Measurements from ENCODE around the gene AUTS2. TPM values are rescaled to one million over a fixed set of nuclear protein-coding genes. Genes with fewer than 3 reads are reported as not detected.

Gene AUTS2
- total RNA-seq, 1 experiment from 2014 or later = 256 TPM

- no peak overlapping the region for H4K8ac ChIP-seq (replicated peaks; ENCODE audit: insufficient read length, low read depth, low read length)
- Mint-ChIP-seq H3K36me3 (ENCODE audit: insufficient read depth in 1 of 3, low read depth in 3 of 3) (no peaks in the 10 kb centered on the region; a peak in 1 of 7 replicates), H3K27me3 (ENCODE audit: low read depth) (no peaks in the 10 kb centered on the region), H3K9me3 (peaks cover under 1 to 4% of the 10 kb centered on the region in 2 experiments; a peak in 3 of 5 replicates), H3K4me3 (no peak overlapping the region), H3K4me1 (peaks cover 12 to 15% of the 10 kb centered on the region in 2 experiments), H3K27ac (no peak overlapping the region)
- no peak overlapping the region for H4K91ac ChIP-seq (ENCODE audit: insufficient read length, low read depth, low read length)
- H3K4me2 ChIP-seq (ENCODE audit: insufficient read depth, insufficient read length, low read length) = no peak overlapping the region
- no peak overlapping the region for H3K14ac ChIP-seq (ENCODE audit: insufficient read depth, low read length)
- H3K79me1 ChIP-seq (ENCODE audit: insufficient read depth, low read depth, low read length, poor library complexity, severe bottlenecking) = no peaks in the 10 kb centered on the region
- no peak overlapping the region for H3K4ac ChIP-seq (ENCODE audit: low read depth, low read length)
- TF ChIP-seq CTCF (conservative IDR thresholded peaks at IDR 0.05) = no peak
- no peak overlapping the region for H2BK5ac ChIP-seq (ENCODE audit: insufficient read length, low read length)
- H4K5ac ChIP-seq (ENCODE audit: insufficient read length, low read depth, low read length) = no peak overlapping the region
- H3K23ac ChIP-seq (ENCODE audit: insufficient read length, low read depth, low read length) = no peak overlapping the region
- no peak overlapping the region for H2BK12ac ChIP-seq (ENCODE audit: insufficient read length, low read depth, low read length)
- no peak overlapping the region for H3K27ac ChIP-seq (ENCODE audit: insufficient read length, low read depth, low read length)
- peaks cover 6% of the 10 kb centered on the region; the same call in 1 of the 2 replicates for H3K4me1 ChIP-seq (ENCODE audit: insufficient read depth, low read length)
- no peak overlapping the region for H3K56ac ChIP-seq (ENCODE audit: insufficient read length, low read depth, low read length)
- H3K9me3 ChIP-seq (ENCODE audit: control insufficient read depth, low read depth, low read length) = no peaks in the 10 kb centered on the region
- no peaks in the 10 kb centered on the region for H4K20me1 ChIP-seq (ENCODE audit: control insufficient read depth, insufficient read depth, insufficient read length)
- H2BK20ac ChIP-seq (ENCODE audit: low read depth, low read length, poor library complexity, severe bottlenecking) = no peak overlapping the region
- H2AFZ ChIP-seq (ENCODE audit: low read length) = no peak overlapping the region
- H3T11ph ChIP-seq (ENCODE audit: low read length) = no peak overlapping the region
- H3K27me3 ChIP-seq (ENCODE audit: insufficient read depth, low read length) = no peaks in the 10 kb centered on the region
- H2AK5ac ChIP-seq (ENCODE audit: insufficient read length, low read length) = no peak overlapping the region
- no peaks in the 10 kb centered on the region for H3K23me2 ChIP-seq (ENCODE audit: insufficient read length, low read depth, low read length, poor library complexity, severe bottlenecking)
- H3K18ac ChIP-seq (ENCODE audit: insufficient read length, low read depth, low read length) = no peak overlapping the region
- H2BK15ac ChIP-seq (ENCODE audit: low read depth, low read length) = no peak overlapping the region
- no peaks in the 10 kb centered on the region for H3K79me2 ChIP-seq (ENCODE audit: insufficient read depth, low read length)
- no peak overlapping the region for H3K9ac ChIP-seq (ENCODE audit: extremely low read depth, insufficient read length, low read length)
- no CpG with 5 or more reads among the region's 2 CpGs for WGBS (ENCODE audit: extremely low coverage, insufficient read length, low lambda C conversion rate)
- DNase-seq = no peak
- no peak overlapping the region for H2BK120ac ChIP-seq (ENCODE audit: low read depth, low read length, poor library complexity, severe bottlenecking)
These were observed 645.2 kb downstream of the AUTS2 start for GRCh38 chr7:70243443-70243842.

Measured in H9 (cell line).